ENCODE data around the gene PLCB1.

Gene PLCB1

DNA sequence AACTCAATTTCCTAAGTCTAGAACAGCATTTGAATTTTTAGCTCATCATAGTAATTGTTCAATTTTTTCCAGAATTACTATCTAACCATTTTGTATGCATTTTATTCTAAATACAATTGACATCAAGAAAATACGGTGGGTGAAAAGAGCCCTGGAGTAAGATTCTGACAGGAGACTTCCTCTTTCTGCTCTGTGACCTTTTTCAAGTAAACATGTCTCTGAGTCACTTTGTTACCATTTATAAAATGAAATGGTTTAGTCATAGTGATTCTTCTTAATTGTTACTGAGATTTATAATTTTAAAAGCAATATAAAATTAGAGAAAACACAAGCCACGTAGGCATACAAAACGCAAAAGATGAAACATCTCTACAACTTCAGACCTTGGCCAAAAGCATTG, 80.2 kb downstream of the PLCB1 start:
- DNase-seq (ENCODE audit: low spot score): no peak

DNA sequence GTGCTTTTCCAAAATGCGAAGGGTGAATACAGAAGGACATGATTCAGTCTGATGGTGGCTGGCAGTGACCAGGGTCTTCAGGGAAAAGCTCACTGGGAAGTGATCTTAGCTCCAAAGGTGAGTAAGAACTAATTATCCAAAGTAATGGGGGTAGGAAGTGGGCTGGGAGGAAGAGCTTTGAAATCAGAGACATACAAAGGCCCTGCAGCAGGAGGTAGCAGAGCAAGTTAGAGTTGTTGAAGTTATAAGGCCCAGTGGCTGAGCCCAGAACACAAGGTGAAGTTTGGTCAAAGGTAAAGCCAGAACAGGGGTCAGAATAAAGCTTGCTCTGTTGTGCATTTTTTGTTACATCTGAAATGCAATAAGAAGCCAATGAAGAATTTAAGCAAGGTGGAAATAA, 81.2 kb downstream of the PLCB1 start:
- no peak for DNase-seq (ENCODE audit: low spot score)

DNA sequence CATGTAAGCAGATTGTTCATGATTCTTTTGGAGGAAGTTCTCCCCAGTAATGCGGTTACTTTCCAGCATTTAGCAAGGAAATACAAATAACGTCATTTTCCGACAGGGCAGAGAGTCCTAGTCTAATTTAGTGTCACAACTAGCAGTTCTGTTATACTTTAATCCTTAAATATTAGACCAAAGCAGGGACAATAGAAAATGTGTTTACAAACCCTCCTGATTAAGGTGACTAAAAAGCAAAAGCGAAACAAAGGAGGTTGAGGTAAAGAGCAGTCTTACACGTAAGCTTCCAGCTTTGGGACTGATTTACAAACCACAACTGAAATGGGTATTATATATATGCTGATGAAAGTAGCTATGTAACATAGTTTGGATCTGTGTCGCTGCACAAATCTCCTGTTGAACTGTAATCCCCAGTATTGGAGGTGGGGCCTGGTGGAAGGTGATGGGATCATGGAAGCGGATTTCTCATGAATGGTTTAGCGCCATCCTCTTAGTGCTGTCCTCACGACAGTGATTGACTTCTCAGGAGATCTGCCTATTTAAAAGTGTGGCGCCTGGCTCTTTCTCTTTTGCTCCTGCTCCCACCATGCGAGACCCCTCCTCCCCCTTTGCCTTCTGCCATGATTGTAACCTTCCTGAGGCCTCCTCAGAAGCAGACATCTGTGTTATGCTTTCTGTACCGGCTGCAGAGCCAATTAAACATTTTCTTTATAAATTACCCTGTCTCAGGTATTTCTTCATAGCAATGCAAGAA, 81.9 kb downstream of the PLCB1 start:
- DNase-seq (ENCODE audit: low spot score): peak; percentile 20

- DNase-seq (ENCODE audit: low spot score): no peak
Measured at GRCh38 chr20:8215361-8215781, 83.3 kb downstream of the PLCB1 start.

- no peak for DNase-seq (ENCODE audit: low spot score)
Measured at GRCh38 chr20:8216375-8217200, 84.5 kb downstream of the PLCB1 start.

DNA sequence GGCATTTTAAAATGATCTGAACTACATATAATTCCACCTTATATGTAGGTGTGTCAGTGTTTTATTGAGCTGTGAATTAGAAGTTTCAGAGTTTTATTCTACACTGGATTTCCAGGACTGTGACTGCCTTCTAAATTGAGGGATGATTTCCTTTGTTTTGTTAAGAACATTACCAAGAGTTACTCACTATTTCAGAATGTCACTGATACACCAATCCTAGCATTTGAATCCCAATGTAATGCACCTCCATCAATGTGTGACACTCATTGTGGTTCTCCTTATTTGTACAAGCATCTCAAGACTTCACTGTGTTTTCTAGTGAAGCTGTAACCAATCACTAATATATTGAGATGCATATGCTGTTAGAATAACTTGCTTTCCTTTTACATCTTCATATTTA, 86.8 kb downstream of the PLCB1 start:
- no peak for DNase-seq (ENCODE audit: low spot score)

- no peak for DNase-seq (ENCODE audit: low spot score)
Measured at GRCh38 chr20:8219403-8219802, 87.3 kb downstream of the PLCB1 start.

- no peak for DNase-seq (ENCODE audit: low spot score)
Measured at GRCh38 chr20:8220716-8221115, 88.7 kb downstream of the PLCB1 start.

- no peak for DNase-seq (ENCODE audit: low spot score)
Measured at GRCh38 chr20:8221887-8222419, 89.9 kb downstream of the PLCB1 start.

- DNase-seq (ENCODE audit: low spot score): no peak
Measured at GRCh38 chr20:8223091-8223870, 91.2 kb downstream of the PLCB1 start.

GRCh38 chr20:8225658-8226057, 93.6 kb downstream of the PLCB1 start:
- no peak for DNase-seq (ENCODE audit: low spot score)

DNA sequence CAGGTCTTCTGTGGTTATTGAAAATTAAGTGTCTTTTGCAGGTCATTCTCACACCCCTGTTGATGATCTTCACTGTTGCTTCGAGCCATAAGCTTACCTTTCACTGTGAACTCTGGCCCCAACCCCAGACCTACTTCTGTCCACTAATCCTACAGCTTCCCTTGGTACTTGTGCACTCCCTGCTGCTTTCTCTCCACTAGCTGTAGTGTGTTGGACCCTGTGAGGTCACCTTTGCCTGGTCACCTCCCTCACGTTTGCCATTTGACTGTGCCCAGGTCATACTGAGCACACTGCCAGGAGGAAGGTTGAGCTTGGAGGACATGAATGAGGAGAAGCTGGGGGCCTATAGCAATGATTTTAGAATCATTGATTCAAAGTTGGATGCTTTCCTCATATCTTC, 94.0 kb downstream of the PLCB1 start:
- no peak for DNase-seq (ENCODE audit: low spot score)

DNA sequence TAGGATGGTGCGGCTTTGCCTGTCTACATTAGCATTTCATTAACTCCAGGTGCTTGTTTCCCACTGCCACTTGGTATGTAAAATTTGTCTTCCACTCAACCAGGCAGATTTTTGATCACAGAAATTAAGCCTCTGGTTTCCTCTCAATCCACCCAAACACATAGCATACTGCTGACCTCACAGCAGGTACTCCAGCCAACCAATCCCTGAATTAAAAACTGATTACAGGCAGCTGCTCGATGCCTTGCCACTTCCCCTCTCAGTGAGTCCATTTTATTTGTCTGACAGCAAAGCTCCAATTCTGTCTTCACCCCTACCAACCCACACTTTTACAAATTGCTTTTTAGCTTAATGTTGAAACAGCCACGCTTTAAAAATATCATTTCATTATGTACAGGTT, 95.2 kb downstream of the PLCB1 start:
- DNase-seq (ENCODE audit: low spot score): no peak

- no peak for DNase-seq (ENCODE audit: low spot score)
Measured at GRCh38 chr20:8228315-8228714, 96.2 kb downstream of the PLCB1 start.

- no peak for DNase-seq (ENCODE audit: low spot score)
Measured at GRCh38 chr20:8229090-8229489, 97.0 kb downstream of the PLCB1 start.

DNA sequence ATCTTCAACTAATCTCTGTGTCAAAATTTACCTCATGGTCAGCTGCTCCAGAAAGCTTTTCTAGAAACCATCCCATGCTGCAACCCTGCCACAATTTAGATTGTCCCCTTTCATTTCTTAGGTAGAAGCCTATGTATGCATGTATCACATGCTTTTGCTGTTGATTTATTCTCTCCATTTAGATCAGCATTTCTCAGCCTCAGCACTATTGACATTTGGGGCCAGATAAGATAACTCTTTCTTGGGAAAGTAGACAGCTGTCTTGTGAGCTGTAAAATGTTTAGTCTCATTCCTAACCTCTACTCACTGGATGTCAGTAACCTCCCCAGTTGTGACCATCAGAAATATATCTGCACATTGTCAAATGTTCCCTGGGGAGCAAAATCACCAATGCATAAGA, 99.0 kb downstream of the PLCB1 start:
- no peak for DNase-seq (ENCODE audit: low spot score)

GRCh38 chr20:8232332-8232731, 100.3 kb downstream of the PLCB1 start:
- no peak for DNase-seq (ENCODE audit: low spot score)

- no peak for DNase-seq (ENCODE audit: low spot score)
Measured at GRCh38 chr20:8234580-8234979, 102.5 kb downstream of the PLCB1 start.

DNA sequence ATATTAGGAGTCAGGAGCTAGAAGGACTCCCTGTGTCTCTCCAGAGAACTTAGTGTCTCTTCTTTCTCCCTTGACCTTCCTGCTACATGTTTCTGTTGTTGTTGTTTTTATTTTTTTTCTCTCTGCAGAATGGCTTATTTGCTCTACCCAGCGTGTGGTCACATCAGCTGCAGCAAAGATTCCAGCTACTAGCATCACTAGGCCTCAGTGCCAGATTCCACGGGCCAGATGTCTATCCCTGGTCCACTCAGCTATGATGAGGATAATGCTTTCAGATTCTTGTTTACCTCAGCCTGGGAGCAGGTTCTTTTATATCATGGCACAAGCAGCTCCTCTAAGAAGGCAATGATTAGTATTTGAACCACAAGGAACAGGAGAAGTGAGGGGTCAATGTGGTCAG, 110.0 kb downstream of the PLCB1 start:
- DNase-seq (ENCODE audit: low spot score): no peak

- DNase-seq (ENCODE audit: low spot score): no peak
Measured at GRCh38 chr20:8242827-8243724, 111.0 kb downstream of the PLCB1 start.

- DNase-seq (ENCODE audit: low spot score): no peak
Measured at GRCh38 chr20:8244637-8245036, 112.6 kb downstream of the PLCB1 start.

Measured in CD4-positive, alpha-beta T cell treated with Interleukin-2 at 100 ng/mL for 4 hours (primary cell).